ENCODE data around the gene SLC27A1.

DNA sequence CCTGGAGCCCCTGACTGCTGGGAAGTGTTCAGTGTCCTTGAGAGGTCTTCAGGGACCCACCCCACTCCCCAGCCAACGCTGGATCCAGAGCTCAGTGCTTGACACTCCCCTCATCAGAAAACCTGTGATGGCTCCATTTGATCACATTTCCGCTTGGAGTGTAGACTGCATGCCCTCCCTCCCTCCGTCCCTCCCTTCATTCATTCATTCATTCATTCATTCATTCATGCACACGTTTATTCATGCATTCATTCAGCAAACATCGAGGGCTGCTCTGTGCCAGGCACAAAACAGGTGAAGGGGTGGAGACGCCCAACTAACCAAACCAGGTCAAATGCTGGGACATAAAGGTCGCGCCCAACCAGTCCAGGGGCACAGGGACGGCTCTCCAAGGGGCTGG lies 54.8 kb downstream of the SLC27A1 start:
- TF ChIP-seq EZH2 (IDR thresholded peaks at IDR 0.05; ENCODE audit: insufficient read depth, poor library complexity, severe bottlenecking) (no peak), EZH2phosphoT487 (IDR thresholded peaks at IDR 0.05; ENCODE audit: insufficient read depth, low read depth) (no peak)

Measured in GM23248 (cell line).